Natural killer cell treated with Interleukin-12 subunit alpha and Interleukin-12 subunit beta and Interleukin-15 and Interleukin-18, amount 100 ng/mL, for 72 hours (primary cell): Measurements from ENCODE around the gene ECD. TPM values are rescaled to one million over a fixed set of nuclear protein-coding genes. Genes with fewer than 3 reads are reported as not detected.

Experiments
- ATAC-seq, 2 donors: fragments of 150-1000 bp; cut with Tn5 transposase in 1 of 2; sonication (Bioruptor Pico), chemical (Tn5 transposase) in 1 of 2; 2 replicates each; pipeline ENCODE4 v1.10.0; 2021
- DNase-seq: peaks from one replicate; pipeline ENCODE4 v3.0.0; 2022; ENCODE audit warnings: low spot score
- H3K27ac Mint-ChIP-seq, 2 donors: 1 replicate in 1 of 2; 2 replicates in 1 of 2; pipeline ENCODE4 v1.8.0; 2022; ENCODE audit warnings: mixed read lengths in 2 of 2, mild to moderate bottlenecking in 1 of 2, moderate library complexity in 1 of 2
- H3K27me3 Mint-ChIP-seq, 2 donors: 1 replicate in 1 of 2; 2 replicates in 1 of 2; pipeline ENCODE4 v1.8.0; 2022; ENCODE audit warnings: mixed read lengths in 2 of 2
- H3K36me3 Mint-ChIP-seq: one replicate; pipeline ENCODE4 v1.8.0; 2022; ENCODE audit warnings: mixed read lengths
- H3K4me1 Mint-ChIP-seq, 2 donors: 1 replicate in 1 of 2; 2 replicates in 1 of 2; pipeline ENCODE4 v1.8.0; 2022; ENCODE audit warnings: low read depth in 2 of 2, mixed read lengths in 2 of 2, mild to moderate bottlenecking in 1 of 2
- H3K4me3 Mint-ChIP-seq: one replicate; pipeline ENCODE4 v1.8.0; 2022; ENCODE audit warnings: mixed read lengths
- H3K9me3 Mint-ChIP-seq: 2 replicates; pipeline ENCODE4 v1.8.0; 2022; ENCODE audit warnings: mixed read lengths
- total RNA-seq, 2 donors: library from RNA; stranded (reverse); gene quantifications; one replicate each; pipeline ENCODE4 v1.2.3, GENCODE V29; 2022

The ECD gene
- 10 to 100 TPM; 38.8 to 42.0 TPM for total RNA-seq

- H3K36me3 Mint-ChIP-seq, result peaks cover 17% of the 10 kb centered on the region
- peaks cover 34 to 35% of the 10 kb centered on the region in 2 donors for H3K4me1 Mint-ChIP-seq
- no peaks in the 10 kb centered on the region for H3K27me3 Mint-ChIP-seq
- H3K9me3 Mint-ChIP-seq, result no peaks in the 10 kb centered on the region
- peak within 1 kb of the TSS; percentile 87 to 99 for H3K27ac Mint-ChIP-seq
- ATAC-seq, result peak; percentile 98 to 99
- peak within 1 kb of the TSS; percentile 92 for H3K4me3 Mint-ChIP-seq
- peak; percentile 94 for DNase-seq
Observed at GRCh38 chr10:73167783-73168464, at the start of gene ECD, which contains the start of gene FAM149B1. Gene ECD (minus strand): TSS chr10:73168008. CDS start chr10:73163937, 4,071 bp downstream. Gene FAM149B1 (plus strand): TSS chr10:73168119. CDS start chr10:73168340, 221 bp downstream.

GRCh38 chr10:73215749-73216148 is 47.9 kb upstream of the ECD start:
- Mint-ChIP-seq H3K27ac (no peak overlapping the region), H3K27me3 (no peaks in the 10 kb centered on the region), H3K4me1 (peaks cover 0 to under 1% of the 10 kb centered on the region in 2 donors), H3K9me3 (no peaks in the 10 kb centered on the region), H3K4me3 (no peak overlapping the region), H3K36me3 (peaks cover 16% of the 10 kb centered on the region)
- ATAC-seq (no peak), DNase-seq (no peak)

GRCh38 chr10:73211106-73211811 is 43.5 kb upstream of the ECD start:
- no peaks in the 10 kb centered on the region for H3K9me3 Mint-ChIP-seq
- no peak for ATAC-seq
- H3K4me1 Mint-ChIP-seq, result no peaks in the 10 kb centered on the region
- no peak overlapping the region for H3K4me3 Mint-ChIP-seq
- H3K36me3 Mint-ChIP-seq, result peaks cover 11% of the 10 kb centered on the region
- no peak for DNase-seq
- H3K27me3 Mint-ChIP-seq, result no peaks in the 10 kb centered on the region
- H3K27ac Mint-ChIP-seq, result no peak overlapping the region

- Mint-ChIP-seq H3K36me3 (peaks cover 11% of the 10 kb centered on the region), H3K4me1 (no peaks in the 10 kb centered on the region), H3K27ac (no peak overlapping the region), H3K9me3 (no peaks in the 10 kb centered on the region), H3K4me3 (no peak overlapping the region), H3K27me3 (no peaks in the 10 kb centered on the region)
- ATAC-seq (no peak), DNase-seq (no peak)
Observed at GRCh38 chr10:73210395-73211105, 42.7 kb upstream of the ECD start.

GRCh38 chr10:73209705-73210104 is 41.9 kb upstream of the ECD start:
- no peaks in the 10 kb centered on the region for H3K4me1 Mint-ChIP-seq
- H3K9me3 Mint-ChIP-seq, result no peaks in the 10 kb centered on the region
- no peak overlapping the region for H3K27ac Mint-ChIP-seq
- no peak for DNase-seq
- no peak overlapping the region for H3K4me3 Mint-ChIP-seq
- H3K36me3 Mint-ChIP-seq, result peaks cover 11% of the 10 kb centered on the region
- H3K27me3 Mint-ChIP-seq, result no peaks in the 10 kb centered on the region
- no peak for ATAC-seq

- DNase-seq, result no peak
- H3K4me3 Mint-ChIP-seq, result no peak overlapping the region
- H3K27me3 Mint-ChIP-seq, result no peaks in the 10 kb centered on the region
- ATAC-seq, result no peak
- no peak overlapping the region for H3K27ac Mint-ChIP-seq
- peaks cover 6% of the 10 kb centered on the region for H3K36me3 Mint-ChIP-seq
- no peaks in the 10 kb centered on the region for H3K9me3 Mint-ChIP-seq
- H3K4me1 Mint-ChIP-seq, result no peaks in the 10 kb centered on the region
Observed at GRCh38 chr10:73207883-73208282, 40.1 kb upstream of the ECD start.

- DNase-seq, result no peak
- Mint-ChIP-seq H3K4me3 (no peak overlapping the region), H3K27ac (no peak overlapping the region), H3K36me3 (peaks cover 6% of the 10 kb centered on the region), H3K4me1 (no peaks in the 10 kb centered on the region), H3K27me3 (no peaks in the 10 kb centered on the region), H3K9me3 (no peaks in the 10 kb centered on the region)
- ATAC-seq, result no peak
Observed at GRCh38 chr10:73206385-73206784, 38.6 kb upstream of the ECD start.

GRCh38 chr10:73205890-73206289 is 38.1 kb upstream of the ECD start:
- no peak overlapping the region for H3K4me3 Mint-ChIP-seq
- no peaks in the 10 kb centered on the region for H3K4me1 Mint-ChIP-seq
- no peak for DNase-seq
- H3K9me3 Mint-ChIP-seq, result no peaks in the 10 kb centered on the region
- no peak for ATAC-seq
- peaks cover 6% of the 10 kb centered on the region for H3K36me3 Mint-ChIP-seq
- no peaks in the 10 kb centered on the region for H3K27me3 Mint-ChIP-seq
- H3K27ac Mint-ChIP-seq, result no peak overlapping the region

- H3K27ac Mint-ChIP-seq, result no peak overlapping the region
- DNase-seq, result no peak
Observed at GRCh38 chr10:73205081-73205480, 37.3 kb upstream of the ECD start.

GRCh38 chr10:73190188-73190587 is 22.4 kb upstream of the ECD start:
- ATAC-seq (no peak), DNase-seq (no peak)
- no peaks in the 10 kb centered on the region for H3K9me3 Mint-ChIP-seq
- no peak overlapping the region for H3K4me3 Mint-ChIP-seq
- H3K36me3 Mint-ChIP-seq, result no peaks in the 10 kb centered on the region
- no peak overlapping the region for H3K27ac Mint-ChIP-seq
- no peaks in the 10 kb centered on the region for H3K4me1 Mint-ChIP-seq
- H3K27me3 Mint-ChIP-seq, result no peaks in the 10 kb centered on the region

More at GRCh38 chr10:73205081-73205480, 37.3 kb upstream of the ECD start:
- Mint-ChIP-seq H3K4me1 (no peaks in the 10 kb centered on the region), H3K27me3 (no peaks in the 10 kb centered on the region), H3K36me3 (peaks cover 6% of the 10 kb centered on the region), H3K4me3 (no peak overlapping the region), H3K9me3 (no peaks in the 10 kb centered on the region)
- no peak for ATAC-seq

GRCh38 chr10:73186266-73186665 is 18.5 kb upstream of the ECD start:
- no peak overlapping the region for H3K27ac Mint-ChIP-seq
- no peaks in the 10 kb centered on the region for H3K27me3 Mint-ChIP-seq
- H3K4me1 Mint-ChIP-seq, result no peaks in the 10 kb centered on the region
- no peaks in the 10 kb centered on the region for H3K9me3 Mint-ChIP-seq
- H3K4me3 Mint-ChIP-seq, result no peak overlapping the region
- DNase-seq (no peak), ATAC-seq (no peak)
- H3K36me3 Mint-ChIP-seq, result peaks cover 13% of the 10 kb centered on the region

- H3K27me3 Mint-ChIP-seq, result no peaks in the 10 kb centered on the region
- no peak for DNase-seq
- H3K27ac Mint-ChIP-seq, result no peak overlapping the region
- no peak overlapping the region for H3K4me3 Mint-ChIP-seq
- no peaks in the 10 kb centered on the region for H3K4me1 Mint-ChIP-seq
- peaks cover 15% of the 10 kb centered on the region for H3K36me3 Mint-ChIP-seq
- no peaks in the 10 kb centered on the region for H3K9me3 Mint-ChIP-seq
- no peak for ATAC-seq
Observed at GRCh38 chr10:73183667-73184281, 16.0 kb upstream of the ECD start.

GRCh38 chr10:73182568-73182967 is 14.8 kb upstream of the ECD start:
- Mint-ChIP-seq H3K4me1 (no peaks in the 10 kb centered on the region), H3K27ac (no peak overlapping the region), H3K27me3 (no peaks in the 10 kb centered on the region), H3K9me3 (no peaks in the 10 kb centered on the region), H3K4me3 (no peak overlapping the region), H3K36me3 (peaks cover 15% of the 10 kb centered on the region)
- DNase-seq (no peak), ATAC-seq (no peak)
